HG03135 (cell line): ENCODE data around the gene PHYHIPL.

Experiments used
- ATAC-seq: cut with Tn5 transposase; IDR thresholded peaks from one replicate; pipeline ENCODE4 v1.9.1; 2021; ENCODE audit warnings: mild to moderate bottlenecking, moderate library complexity; ENCODE audit not compliant: unreplicated experiment

The PHYHIPL gene

GRCh38 chr10:59252491-59252890 is 76.0 kb downstream of the PHYHIPL start:
- no peak for ATAC-seq

GRCh38 chr10:59255463-59255862 is 79.0 kb downstream of the PHYHIPL start:
- ATAC-seq: no peak

GRCh38 chr10:59257224-59257623 is 80.8 kb downstream of the PHYHIPL start:
- no peak for ATAC-seq

GRCh38 chr10:59258890-59259289 is 82.4 kb downstream of the PHYHIPL start:
- ATAC-seq: no peak

GRCh38 chr10:59265141-59265540 is 88.7 kb downstream of the PHYHIPL start:
- no peak for ATAC-seq

- no peak for ATAC-seq
These were observed 89.9 kb downstream of the PHYHIPL start for GRCh38 chr10:59266321-59266720.

- no peak for ATAC-seq
These were observed 92.0 kb downstream of the PHYHIPL start for GRCh38 chr10:59268460-59268859.

- no peak for ATAC-seq
These were observed 93.2 kb downstream of the PHYHIPL start for GRCh38 chr10:59269651-59270050.

GRCh38 chr10:59270492-59270891 is 94.0 kb downstream of the PHYHIPL start:
- no peak for ATAC-seq

- no peak for ATAC-seq
These were observed 94.7 kb downstream of the PHYHIPL start for GRCh38 chr10:59271160-59271559.

GRCh38 chr10:59272061-59272460 is 95.6 kb downstream of the PHYHIPL start:
- no peak for ATAC-seq

GRCh38 chr10:59273445-59273844 is 97.0 kb downstream of the PHYHIPL start:
- ATAC-seq: no peak

- no peak for ATAC-seq
These were observed 99.7 kb downstream of the PHYHIPL start for GRCh38 chr10:59276133-59276532.

- no peak for ATAC-seq
These were observed 100.5 kb downstream of the PHYHIPL start for GRCh38 chr10:59276919-59277318.

GRCh38 chr10:59279476-59279875 is 103.0 kb downstream of the PHYHIPL start:
- no peak for ATAC-seq

- no peak for ATAC-seq
These were observed 103.6 kb downstream of the PHYHIPL start for GRCh38 chr10:59279991-59280505.

- no peak for ATAC-seq
These were observed 105.4 kb downstream of the PHYHIPL start for GRCh38 chr10:59281861-59282260.

- ATAC-seq: no peak
These were observed 107.1 kb downstream of the PHYHIPL start for GRCh38 chr10:59283456-59284091.

GRCh38 chr10:59284118-59284975 is 107.9 kb downstream of the PHYHIPL start:
- no peak for ATAC-seq

- no peak for ATAC-seq
These were observed 108.6 kb downstream of the PHYHIPL start for GRCh38 chr10:59285073-59285472.

- no peak for ATAC-seq
These were observed 109.4 kb downstream of the PHYHIPL start for GRCh38 chr10:59285848-59286247.

- no peak for ATAC-seq
These were observed 111.3 kb downstream of the PHYHIPL start for GRCh38 chr10:59287587-59288255.
